Endothelial cell of umbilical vein (primary cell): Measurements from ENCODE around the gene CSMD2. TPM values are rescaled to one million over a fixed set of nuclear protein-coding genes. Genes with fewer than 3 reads are reported as not detected.

Source experiments
- BruUV-seq: library from RNA; stranded (reverse); fragments of 400-500 nt; replicated peaks from 2 replicates; lab custom pipeline; 2021; lab: Mats Ljungman, UMichigan
- CTCF ChIA-PET: fragments of 300-600, 350-600 bp; sonication (Branson Sonifier 250); formaldehyde crosslinking; loops from one replicate; lab custom pipeline; 2021; ENCODE audit warnings: antibody characterized with exemption, inconsistent platforms; lab: Charles Lee
- POLR2A ChIA-PET: fragments of 300-600, 350-600 bp; sonication (Branson Sonifier 250); formaldehyde crosslinking; loops from one replicate; lab custom pipeline; 2021; ENCODE audit warnings: antibody characterized with exemption, inconsistent platforms; lab: Charles Lee
- DNase-seq: peaks from one replicate; pipeline ENCODE4 v3.0.0-alpha.2; 2011; ENCODE audit warnings: low read depth, low spot score
- FAIRE-seq: peaks from 2 replicates; lab custom pipeline; 2011; peaks lifted over from hg19 to GRCh38; lab: Jason Lieb, UNC
- H2AFZ ChIP-seq: 2 replicates; pipeline ENCODE4 v1.6.0; 2012; ENCODE audit warnings: low read depth, low read length, control low read depth, inconsistent platforms
- H3K27ac ChIP-seq: 2 replicates; pipeline ENCODE4 v1.5.1; 2011; ENCODE audit warnings: low read depth, mild to moderate bottlenecking, control low read depth, low read length, moderate library complexity; ENCODE audit not compliant: insufficient read depth
- H3K27me3 ChIP-seq, 2 experiments: 2 replicates each; pipeline versions ENCODE4 v1.6.0 to v1.6.1; 2011; ENCODE audit warnings: low read length in 2 of 2, mixed read lengths in 1 of 2; ENCODE audit not compliant: control insufficient read depth in 2 of 2, insufficient read depth in 2 of 2
- H3K36me3 ChIP-seq, 2 experiments: 2 replicates in 1 of 2; 3 replicates in 1 of 2; pipeline ENCODE4 v1.5.1; 2011; ENCODE audit warnings: low read length in 2 of 2, mild to moderate bottlenecking in 1 of 2, moderate library complexity in 1 of 2; ENCODE audit not compliant: control insufficient read depth in 2 of 2, insufficient read depth in 2 of 2; ENCODE audit errors: extremely low read depth in 1 of 2
- H3K4me1 ChIP-seq: 3 replicates; pipeline ENCODE4 v1.5.1; 2011; ENCODE audit warnings: mild to moderate bottlenecking, low read length; ENCODE audit not compliant: control insufficient read depth, insufficient read depth; ENCODE audit errors: extremely low read depth
- H3K4me2 ChIP-seq: 2 replicates; pipeline ENCODE4 v1.6.1; 2011; ENCODE audit warnings: low read length, control low read depth, mixed read lengths; ENCODE audit not compliant: insufficient read depth
- H3K4me3 ChIP-seq, 3 experiments: fragments of 200-600 bp in 1 of 3; sonication (generic), shearing (Covaris generic) in 1 of 3; replicated peaks in 1 of 3; 2 replicates each; pipeline ENCODE4 v1.5.1; 2011 to 2016; ENCODE audit warnings: control low read depth in 3 of 3, low read length in 3 of 3, mild to moderate bottlenecking in 2 of 3, inconsistent platforms in 1 of 3, low read depth in 1 of 3, moderate library complexity in 1 of 3; ENCODE audit not compliant: insufficient read depth in 1 of 3
- H3K79me2 ChIP-seq: 2 replicates; pipeline ENCODE4 v1.6.0; 2012; ENCODE audit warnings: low read length, inconsistent platforms; ENCODE audit not compliant: control insufficient read depth, insufficient read depth
- H3K9ac ChIP-seq: replicated peaks from 2 replicates; pipeline ENCODE3; 2011; ENCODE audit warnings: low read length, control low read depth; ENCODE audit not compliant: insufficient read depth; ENCODE audit errors: extremely low read depth
- H3K9me1 ChIP-seq: replicated peaks from 3 replicates; pipeline ENCODE4 v1.6.0; 2011; ENCODE audit warnings: mild to moderate bottlenecking, low read length; ENCODE audit not compliant: control insufficient read depth, insufficient read depth; ENCODE audit errors: extremely low read depth
- H3K9me3 ChIP-seq: replicated peaks from 2 replicates; pipeline ENCODE4 v1.5.1; 2012; ENCODE audit warnings: low read length, inconsistent platforms; ENCODE audit not compliant: control insufficient read depth, insufficient read depth
- H4K20me1 ChIP-seq: replicated peaks from 2 replicates; pipeline ENCODE3; 2011; ENCODE audit warnings: mild to moderate bottlenecking, low read length; ENCODE audit not compliant: control insufficient read depth, insufficient read depth; ENCODE audit errors: extremely low read depth
- EZH2 ChIP-seq: IDR thresholded peaks from 2 replicates; pipeline ENCODE4 v1.6.1; 2012; ENCODE audit warnings: borderline replicate concordance, low read depth, mild to moderate bottlenecking, moderate library complexity, low read length, inconsistent platforms; ENCODE audit not compliant: severe bottlenecking
- FOS ChIP-seq: IDR thresholded peaks from 2 replicates; pipeline ENCODE4 v1.6.1; 2011; ENCODE audit warnings: mild to moderate bottlenecking, low read length, moderate library complexity, borderline replicate concordance; ENCODE audit not compliant: insufficient read depth
- GATA2 ChIP-seq: IDR thresholded peaks from 2 replicates; pipeline ENCODE4 v1.7.0; 2011; ENCODE audit warnings: low read depth, mild to moderate bottlenecking, moderate library complexity, mixed read lengths, low read length; ENCODE audit not compliant: insufficient read length, insufficient read depth
- JUN ChIP-seq: IDR thresholded peaks from 2 replicates; pipeline ENCODE4 v1.6.1; 2011; ENCODE audit warnings: borderline replicate concordance, low read depth; ENCODE audit not compliant: insufficient read length, insufficient read depth
- MAX ChIP-seq: IDR thresholded peaks from 2 replicates; pipeline ENCODE4 v1.6.1; 2011; ENCODE audit not compliant: insufficient read depth, insufficient read length
- MYC ChIP-seq: IDR thresholded peaks from one replicate; pipeline ENCODE4 v1.6.1; 2011; ENCODE audit warnings: mild to moderate bottlenecking, low read depth, low read length
- POLR2A ChIP-seq: IDR thresholded peaks from 2 replicates; pipeline ENCODE4 v1.6.1; 2012; ENCODE audit warnings: low read depth, mild to moderate bottlenecking, control low read depth, low read length
- POLR2AphosphoS5 ChIP-seq: IDR thresholded peaks from 2 replicates; pipeline ENCODE4 v1.6.1; 2012; ENCODE audit warnings: low read depth, mild to moderate bottlenecking, control low read depth, low read length, moderate library complexity; ENCODE audit not compliant: insufficient read depth
- dilution Hi-C: fragments of 300-500 bp; cut with MboI; formaldehyde crosslinking; loops from one replicate; pipeline ENCODE4 v1.15.0; 2019; ENCODE audit warnings: low sequenced_read_pairs; ENCODE audit not compliant: extremely low pct_ligation_motif_present
- intact Hi-C: fragments of 100-400 bp; cut with micrococcal nuclease; formaldehyde crosslinking; loops from one replicate; pipeline ENCODE4 v1.10.0; 2022
- polyA plus RNA-seq, 4 experiments: library from polyadenylated mRNA; depleted of rRNA in 3 of 4; stranded (reverse) in 3 of 4; unstranded in 1 of 4; fragments of >200 nt; gene quantifications; 2 replicates each; pipeline versions ENCODE4 v1.2.1 to v1.2.3, GENCODE V29; 2011 to 2012; ENCODE audit warnings: missing spikeins in 1 of 4
- total RNA-seq: library from RNA; stranded (reverse); gene quantifications from 2 replicates; pipeline ENCODE4 v1.2.3, GENCODE V29; 2021
- TF ChIP-seq, protein P1 (sequence below), 2 donors: IDR thresholded peaks; 1 replicate in 1 of 2; 2 replicates in 1 of 2; pipeline ENCODE4 v1.5.1; 2011; ENCODE audit warnings: low read length in 2 of 2, mild to moderate bottlenecking in 2 of 2, moderate library complexity in 2 of 2, control low read depth in 1 of 2, inconsistent platforms in 1 of 2, low read depth in 1 of 2; ENCODE audit not compliant: insufficient read depth in 1 of 2; ENCODE audit errors: extremely low read depth in 1 of 2

The CSMD2 gene
- total and polyA plus RNA-seq, 2 donors (not counting 3 experiments of a cell fraction or from before 2014, with no cell fraction given), result under 0.01 TPM; not detected in 1

DNA sequence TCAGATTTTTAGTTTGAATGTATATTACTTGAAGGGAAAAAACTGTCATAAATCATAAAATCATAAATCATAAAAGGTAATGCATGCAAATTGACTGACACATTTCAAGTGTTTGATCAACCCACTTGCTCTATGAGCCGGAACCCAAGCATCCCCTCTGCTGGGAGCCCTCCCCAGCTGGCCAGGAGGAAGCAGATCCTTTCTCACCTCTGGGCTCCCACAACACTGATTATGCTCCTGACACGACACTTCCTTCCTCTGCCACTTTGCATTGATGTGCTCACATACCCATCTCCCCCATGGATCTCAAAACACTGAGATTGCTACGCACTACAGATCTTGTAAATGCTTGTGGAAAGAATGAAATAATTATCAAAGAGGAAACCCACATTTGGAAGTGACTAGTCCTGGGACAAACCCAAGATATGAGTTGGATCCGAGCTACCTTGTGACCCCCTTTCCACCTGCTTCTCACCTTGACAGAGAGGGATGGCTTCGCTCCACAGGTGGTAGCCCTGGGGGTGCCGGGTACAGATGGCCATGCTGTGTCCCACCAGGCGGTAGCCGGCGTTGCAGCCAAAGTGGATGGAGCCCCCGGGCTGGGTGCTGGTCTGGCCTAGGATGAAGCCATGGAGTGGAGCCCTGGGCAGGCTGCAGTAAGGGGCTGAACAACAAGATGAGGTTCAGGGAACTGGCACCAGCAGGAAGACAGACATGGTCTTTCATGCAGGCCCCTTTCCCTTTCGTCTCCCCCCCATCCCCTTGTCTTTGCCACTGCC is 588.0 kb downstream of the CSMD2 start:
- DNase-seq (no peak), FAIRE-seq (no peak)
- Histone ChIP-seq H3K36me3 (no peaks in the 10 kb centered on the region), H3K4me3 (no peak overlapping the region), H2AFZ (no peak overlapping the region), H3K79me2 (no peaks in the 10 kb centered on the region), H3K9ac (no peak overlapping the region), H3K27ac (no peak overlapping the region), H3K9me3 (no peaks in the 10 kb centered on the region), H3K9me1 (no peaks in the 10 kb centered on the region), H3K27me3 (no peaks in the 10 kb centered on the region), H3K4me1 (no peaks in the 10 kb centered on the region), H4K20me1 (no peaks in the 10 kb centered on the region), H3K4me2 (no peak overlapping the region)
- TF ChIP-seq POLR2AphosphoS5, result no peak
- TF ChIP-seq GATA2, result no peak
- no peak for TF ChIP-seq MAX
- TF ChIP-seq JUN, result no peak
- no peak for TF ChIP-seq MYC
- no peak for TF ChIP-seq EZH2
- TF ChIP-seq, protein P1, sequence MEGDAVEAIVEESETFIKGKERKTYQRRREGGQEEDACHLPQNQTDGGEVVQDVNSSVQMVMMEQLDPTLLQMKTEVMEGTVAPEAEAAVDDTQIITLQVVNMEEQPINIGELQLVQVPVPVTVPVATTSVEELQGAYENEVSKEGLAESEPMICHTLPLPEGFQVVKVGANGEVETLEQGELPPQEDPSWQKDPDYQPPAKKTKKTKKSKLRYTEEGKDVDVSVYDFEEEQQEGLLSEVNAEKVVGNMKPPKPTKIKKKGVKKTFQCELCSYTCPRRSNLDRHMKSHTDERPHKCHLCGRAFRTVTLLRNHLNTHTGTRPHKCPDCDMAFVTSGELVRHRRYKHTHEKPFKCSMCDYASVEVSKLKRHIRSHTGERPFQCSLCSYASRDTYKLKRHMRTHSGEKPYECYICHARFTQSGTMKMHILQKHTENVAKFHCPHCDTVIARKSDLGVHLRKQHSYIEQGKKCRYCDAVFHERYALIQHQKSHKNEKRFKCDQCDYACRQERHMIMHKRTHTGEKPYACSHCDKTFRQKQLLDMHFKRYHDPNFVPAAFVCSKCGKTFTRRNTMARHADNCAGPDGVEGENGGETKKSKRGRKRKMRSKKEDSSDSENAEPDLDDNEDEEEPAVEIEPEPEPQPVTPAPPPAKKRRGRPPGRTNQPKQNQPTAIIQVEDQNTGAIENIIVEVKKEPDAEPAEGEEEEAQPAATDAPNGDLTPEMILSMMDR (IDR thresholded peaks at IDR 0.05; ENCODE audit: extremely low read depth in 1 of 2, insufficient read depth in 1 of 2, low read depth in 1 of 2, low read length in 2 of 2), result no peak
- TF ChIP-seq FOS, result no peak
- no peak for TF ChIP-seq POLR2A
- dilution Hi-C loops (no loop called here), intact Hi-C loops (no loop called here)
- POLR2A ChIA-PET, result no interaction called here
- CTCF ChIA-PET, result interaction anchor here (0.9 kb wide), 1 partner anchor 14 kb away, joined by 3 read pairs; no protein-coding TSS in a partner anchor
- no TSS peak for BruUV-seq
